Measurements from ENCODE around the gene SSBP2. TPM values are rescaled to one million over a fixed set of nuclear protein-coding genes. Genes with fewer than 3 reads are reported as not detected.
"Not testable (repeated sequence)": the region's sequence is repeated elsewhere in the genome, so short reads cannot be mapped to it uniquely, and the experiment has no call there.

The SSBP2 gene
- total RNA-seq, 1 donor, result 34.3 TPM

DNA sequence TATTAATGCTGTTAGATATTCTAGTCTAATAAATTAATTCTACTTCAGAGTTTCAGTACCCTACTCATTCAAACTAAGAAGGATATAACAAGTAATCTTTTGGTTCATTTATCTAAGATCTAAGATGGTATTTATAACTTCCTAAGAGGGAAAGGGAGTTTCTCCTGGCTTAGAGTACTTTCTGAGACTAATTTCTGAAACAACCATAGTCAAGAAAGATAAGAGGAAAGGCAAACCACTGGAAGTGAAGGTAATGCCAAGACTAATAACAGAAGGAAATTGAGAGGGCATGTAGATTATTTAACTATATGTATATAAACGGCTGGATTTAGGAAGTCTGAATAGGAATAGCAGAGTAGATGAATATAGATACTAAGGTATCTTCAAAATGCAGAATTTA, 244.5 kb downstream of the SSBP2 start:
- no peak overlapping the region for H3K4me3 ChIP-seq (ENCODE audit: low read depth, low read length)
- DNase-seq (ENCODE audit: low read depth), result peak; percentile 44
- TF ChIP-seq, protein P1, sequence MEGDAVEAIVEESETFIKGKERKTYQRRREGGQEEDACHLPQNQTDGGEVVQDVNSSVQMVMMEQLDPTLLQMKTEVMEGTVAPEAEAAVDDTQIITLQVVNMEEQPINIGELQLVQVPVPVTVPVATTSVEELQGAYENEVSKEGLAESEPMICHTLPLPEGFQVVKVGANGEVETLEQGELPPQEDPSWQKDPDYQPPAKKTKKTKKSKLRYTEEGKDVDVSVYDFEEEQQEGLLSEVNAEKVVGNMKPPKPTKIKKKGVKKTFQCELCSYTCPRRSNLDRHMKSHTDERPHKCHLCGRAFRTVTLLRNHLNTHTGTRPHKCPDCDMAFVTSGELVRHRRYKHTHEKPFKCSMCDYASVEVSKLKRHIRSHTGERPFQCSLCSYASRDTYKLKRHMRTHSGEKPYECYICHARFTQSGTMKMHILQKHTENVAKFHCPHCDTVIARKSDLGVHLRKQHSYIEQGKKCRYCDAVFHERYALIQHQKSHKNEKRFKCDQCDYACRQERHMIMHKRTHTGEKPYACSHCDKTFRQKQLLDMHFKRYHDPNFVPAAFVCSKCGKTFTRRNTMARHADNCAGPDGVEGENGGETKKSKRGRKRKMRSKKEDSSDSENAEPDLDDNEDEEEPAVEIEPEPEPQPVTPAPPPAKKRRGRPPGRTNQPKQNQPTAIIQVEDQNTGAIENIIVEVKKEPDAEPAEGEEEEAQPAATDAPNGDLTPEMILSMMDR (IDR thresholded peaks at IDR 0.05; ENCODE audit: insufficient read depth, low read length), result no peak

DNA sequence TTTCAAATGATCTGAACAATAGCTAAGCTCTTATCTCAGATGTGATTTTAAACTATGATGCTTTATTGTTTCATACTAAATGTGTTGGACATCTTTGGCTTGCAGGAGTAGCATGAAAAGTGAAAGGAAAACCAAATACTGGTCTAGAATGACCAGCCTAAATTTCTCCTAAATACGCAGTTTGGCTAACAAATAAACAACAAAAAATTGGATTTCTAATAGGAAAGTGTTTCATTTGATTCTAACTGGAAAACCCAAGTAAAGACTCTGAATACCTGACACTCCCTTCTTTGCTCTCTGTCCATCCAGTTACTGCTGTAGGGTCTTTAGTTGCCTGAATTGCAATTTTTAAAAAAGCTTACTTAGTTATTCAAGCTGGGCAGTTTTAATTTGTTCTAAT, 245.2 kb downstream of the SSBP2 start:
- TF ChIP-seq, protein P1 (IDR thresholded peaks at IDR 0.05; ENCODE audit: insufficient read depth, low read length), result no peak
- peak; percentile 40 for DNase-seq (ENCODE audit: low read depth)
- peak overlapping the region; percentile 10 for H3K4me3 ChIP-seq (ENCODE audit: low read depth, low read length)

DNA sequence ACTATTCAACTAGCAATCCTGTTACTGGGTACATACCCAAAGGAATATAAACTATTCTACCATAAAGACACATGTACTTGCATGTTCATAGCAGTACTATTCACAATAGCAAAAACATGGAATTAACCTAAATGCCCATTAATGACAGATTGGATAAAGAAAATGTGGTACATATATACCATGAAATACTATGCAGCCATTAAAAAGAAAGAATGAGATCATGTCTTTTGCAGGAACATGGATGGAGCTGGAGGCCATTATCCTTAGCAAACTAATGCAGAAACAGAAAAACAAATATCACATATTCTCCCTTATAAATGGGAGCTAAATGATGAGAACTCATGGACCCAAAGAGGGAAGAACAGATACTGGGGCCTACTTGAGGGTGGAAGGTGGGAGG, 247.3 kb downstream of the SSBP2 start:
- H3K4me3 ChIP-seq (ENCODE audit: low read depth, low read length); DNase-seq (ENCODE audit: low read depth): not testable (repeated sequence)

DNA sequence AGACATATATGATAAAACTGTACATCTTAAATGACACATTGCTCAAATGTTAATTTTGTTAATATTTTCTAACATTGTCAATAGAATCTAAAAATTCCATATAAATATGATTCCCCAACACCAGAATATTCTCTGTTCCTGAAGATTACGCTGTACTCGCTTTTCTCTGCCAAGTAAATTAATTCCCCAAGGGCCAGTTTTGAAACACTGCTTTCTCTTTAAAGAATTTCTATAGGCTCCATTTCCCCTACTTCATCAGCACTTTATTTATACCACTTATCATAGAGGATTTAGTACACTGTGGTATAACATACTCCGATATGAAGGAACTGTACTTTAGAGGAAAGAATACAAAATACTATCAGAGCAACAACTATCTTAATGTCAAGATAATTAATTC, 255.6 kb downstream of the SSBP2 start:
- no peak for DNase-seq (ENCODE audit: low read depth)
- TF ChIP-seq, protein P1 (IDR thresholded peaks at IDR 0.05; ENCODE audit: insufficient read depth, low read length), result no peak
- H3K4me3 ChIP-seq (ENCODE audit: low read depth, low read length), result no peak overlapping the region

DNA sequence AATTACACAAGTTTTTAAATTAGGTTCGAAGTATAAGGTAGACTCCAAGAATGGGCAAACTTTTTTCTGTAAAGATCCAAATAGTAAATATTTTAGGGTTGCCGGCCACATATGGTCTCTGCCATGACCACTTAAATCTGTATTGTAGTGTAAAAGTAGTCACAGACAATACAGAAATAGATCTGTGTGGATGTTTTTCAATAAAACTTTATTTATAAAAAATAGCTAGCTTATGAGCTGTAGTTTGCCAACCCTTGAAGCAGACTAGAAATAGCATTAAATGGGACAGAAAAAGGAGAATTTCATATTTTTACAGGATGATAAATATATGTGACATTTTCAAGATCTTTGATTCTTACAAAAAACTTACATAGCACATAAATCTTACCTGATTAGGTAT, 262.0 kb downstream of the SSBP2 start:
- TF ChIP-seq, protein P1 (IDR thresholded peaks at IDR 0.05; ENCODE audit: insufficient read depth, low read length), result no peak
- H3K4me3 ChIP-seq (ENCODE audit: low read depth, low read length), result no peak overlapping the region
- no peak for DNase-seq (ENCODE audit: low read depth)

DNA sequence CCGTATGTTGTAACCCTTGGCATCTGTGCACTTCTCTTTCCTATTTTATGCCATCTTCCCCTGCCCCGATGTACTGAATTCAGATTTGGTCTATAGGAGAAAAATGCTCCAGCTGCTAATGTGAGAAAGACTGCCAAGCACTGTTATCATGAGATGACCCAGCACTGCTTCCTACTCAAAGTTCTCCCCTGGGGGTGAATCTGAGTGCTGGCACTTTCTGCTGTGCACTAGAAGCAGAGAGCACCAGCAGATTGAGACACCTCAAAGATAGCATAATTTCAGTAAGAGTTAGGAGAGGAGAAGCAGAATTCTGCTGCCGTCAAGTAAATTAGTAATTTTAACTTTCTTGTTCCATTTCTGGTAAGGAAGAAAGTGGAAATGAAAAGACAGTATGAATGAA, 264.2 kb downstream of the SSBP2 start:
- TF ChIP-seq, protein P1 (IDR thresholded peaks at IDR 0.05; ENCODE audit: insufficient read depth, low read length), result no peak
- DNase-seq (ENCODE audit: low read depth), result peak; percentile 5
- no peak overlapping the region for H3K4me3 ChIP-seq (ENCODE audit: low read depth, low read length)

DNA sequence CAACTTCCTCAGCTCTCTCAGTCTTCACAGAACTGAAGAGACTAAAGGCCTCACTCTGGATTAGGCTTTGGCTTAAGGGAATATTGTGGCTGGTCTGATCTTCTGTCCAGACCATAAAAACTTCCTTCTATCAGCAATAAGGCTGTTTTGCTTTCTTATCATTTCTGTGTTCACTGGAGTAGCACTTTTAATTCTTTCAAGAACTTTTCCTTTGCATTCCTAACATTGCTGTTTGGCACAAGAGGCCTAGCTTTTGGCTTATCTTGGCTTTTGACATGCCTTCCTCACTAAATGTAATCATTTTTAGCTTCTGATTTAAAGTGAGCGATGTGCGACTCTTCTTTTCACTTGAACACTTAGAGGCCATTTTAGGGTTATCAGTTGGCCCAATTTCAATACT, 268.3 kb downstream of the SSBP2 start:
- TF ChIP-seq, protein P1 (IDR thresholded peaks at IDR 0.05; ENCODE audit: insufficient read depth, low read length), result no peak
- peak; percentile 47 for DNase-seq (ENCODE audit: low read depth)
- H3K4me3 ChIP-seq (ENCODE audit: low read depth, low read length), result no peak overlapping the region

DNA sequence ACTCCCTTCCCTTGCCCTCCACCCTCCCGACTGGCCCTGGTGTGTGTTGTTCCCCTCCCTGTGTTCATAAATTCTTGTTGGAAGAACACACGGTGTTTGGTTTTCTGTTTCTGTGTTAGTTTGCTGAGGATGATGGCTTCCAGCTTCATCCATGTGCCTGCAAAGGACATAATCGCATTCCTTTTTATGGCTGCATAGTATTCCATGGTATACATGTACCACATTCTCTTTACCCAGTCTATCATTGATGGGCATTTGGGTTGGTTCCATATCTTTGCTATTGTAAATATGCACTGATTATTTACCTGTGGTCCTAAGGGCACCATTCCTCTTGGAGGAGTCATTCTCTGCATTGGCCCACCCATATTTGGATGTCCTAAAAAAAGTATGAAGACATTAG, 277.5 kb downstream of the SSBP2 start:
- DNase-seq (ENCODE audit: low read depth); H3K4me3 ChIP-seq (ENCODE audit: low read depth, low read length): not testable (repeated sequence)
